GM03348 (cell line): ENCODE data around the gene ST6GAL2.

Source experiments
- DNase-seq: peaks from one replicate; pipeline ENCODE4 v3.0.0; 2012; ENCODE audit warnings: low spot score

ST6GAL2 gene

GRCh38 chr2:106864051-106864450 is 21.9 kb downstream of the ST6GAL2 start:
- DNase-seq: no peak

GRCh38 chr2:106863387-106863786 is 22.6 kb downstream of the ST6GAL2 start:
- no peak for DNase-seq

- DNase-seq: no peak
These were observed 26.5 kb downstream of the ST6GAL2 start for GRCh38 chr2:106859498-106859897.

GRCh38 chr2:106858810-106859209 is 27.2 kb downstream of the ST6GAL2 start:
- DNase-seq: no peak

GRCh38 chr2:106857882-106858478 is 28.0 kb downstream of the ST6GAL2 start:
- DNase-seq: no peak

- no peak for DNase-seq
These were observed 32.3 kb downstream of the ST6GAL2 start for GRCh38 chr2:106853631-106854030.

GRCh38 chr2:106851881-106852501 is 34.0 kb downstream of the ST6GAL2 start:
- DNase-seq: no peak

- no peak for DNase-seq
These were observed 34.7 kb downstream of the ST6GAL2 start for GRCh38 chr2:106851087-106851874.

GRCh38 chr2:106849253-106849652 is 36.7 kb downstream of the ST6GAL2 start:
- DNase-seq: no peak

GRCh38 chr2:106847366-106847765 is 38.6 kb downstream of the ST6GAL2 start:
- no peak for DNase-seq

GRCh38 chr2:106845716-106846115 is 40.3 kb downstream of the ST6GAL2 start:
- DNase-seq: no peak

GRCh38 chr2:106843910-106844250 is 42.1 kb downstream of the ST6GAL2 start:
- no peak for DNase-seq

GRCh38 chr2:106843001-106843909 is 42.7 kb downstream of the ST6GAL2 start:
- no peak for DNase-seq

- no peak for DNase-seq
These were observed 43.9 kb downstream of the ST6GAL2 start for GRCh38 chr2:106841886-106842645.

GRCh38 chr2:106840818-106841217 is 45.1 kb downstream of the ST6GAL2 start:
- no peak for DNase-seq

GRCh38 chr2:106839849-106840595 is 45.9 kb downstream of the ST6GAL2 start:
- DNase-seq: no peak

- DNase-seq: no peak
These were observed 52.7 kb downstream of the ST6GAL2 start for GRCh38 chr2:106833256-106833655.

- DNase-seq: no peak
These were observed 54.0 kb downstream of the ST6GAL2 start for GRCh38 chr2:106831816-106832569.

- no peak for DNase-seq
These were observed 54.7 kb downstream of the ST6GAL2 start for GRCh38 chr2:106831241-106831640.

GRCh38 chr2:106830191-106830590 is 55.8 kb downstream of the ST6GAL2 start:
- no peak for DNase-seq
